ENCODE results near the gene ECE2.
A peak's percentile ranks its signal among the peaks of the same experiment; 100 is the strongest.
"Not testable (repeated sequence)": the region's sequence is repeated elsewhere in the genome, so short reads cannot be mapped to it uniquely, and the experiment has no call there.

ECE2 gene

DNA sequence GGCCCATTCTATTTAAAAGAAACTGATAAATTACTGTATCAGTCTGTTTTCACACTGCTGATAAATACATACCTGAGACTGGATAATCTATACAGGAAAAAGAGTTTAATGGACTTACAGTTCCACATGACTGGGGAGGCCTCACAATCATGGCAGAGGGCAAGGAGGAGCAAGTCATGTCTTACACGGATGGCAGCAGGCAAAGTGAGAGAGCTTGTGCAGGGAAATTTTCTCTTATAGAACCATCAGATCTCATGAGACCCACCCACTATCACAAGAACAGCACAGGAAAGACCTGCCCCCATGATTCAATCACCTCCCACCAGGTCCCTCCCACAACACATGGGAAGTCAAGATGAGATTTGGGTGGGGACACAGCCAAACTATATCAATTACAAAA is 8.6 kb upstream of the ECE2 start:
- not testable (repeated sequence) for DNase-seq (ENCODE audit: low read depth in 2 of 2)

DNA sequence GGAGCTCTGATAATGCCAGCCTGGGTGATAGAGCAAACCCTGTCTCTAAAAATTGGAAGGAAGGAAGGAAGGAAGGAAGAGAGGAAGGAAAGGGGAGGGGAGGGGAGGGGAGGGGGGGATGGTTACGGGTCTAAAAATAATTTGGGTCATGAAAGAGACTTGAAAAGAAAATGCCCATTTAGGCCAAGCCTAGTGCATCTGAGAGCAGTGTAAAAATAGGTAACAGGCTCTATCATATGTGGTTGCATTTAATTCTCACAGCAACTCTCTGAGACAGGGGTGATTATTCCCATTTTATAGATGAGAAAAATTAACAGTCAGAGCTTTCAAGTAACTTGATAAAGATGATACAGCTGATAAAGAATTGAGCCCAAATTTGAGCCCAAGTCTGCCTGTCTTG is 3.6 kb upstream of the ECE2 start:
- DNase-seq (ENCODE audit: low read depth in 2 of 2): no peak

- DNase-seq (ENCODE audit: low read depth in 2 of 2): no peak
Observed at GRCh38 chr3:184275381-184275701, 481 bp upstream of the ECE2 start.

DNA sequence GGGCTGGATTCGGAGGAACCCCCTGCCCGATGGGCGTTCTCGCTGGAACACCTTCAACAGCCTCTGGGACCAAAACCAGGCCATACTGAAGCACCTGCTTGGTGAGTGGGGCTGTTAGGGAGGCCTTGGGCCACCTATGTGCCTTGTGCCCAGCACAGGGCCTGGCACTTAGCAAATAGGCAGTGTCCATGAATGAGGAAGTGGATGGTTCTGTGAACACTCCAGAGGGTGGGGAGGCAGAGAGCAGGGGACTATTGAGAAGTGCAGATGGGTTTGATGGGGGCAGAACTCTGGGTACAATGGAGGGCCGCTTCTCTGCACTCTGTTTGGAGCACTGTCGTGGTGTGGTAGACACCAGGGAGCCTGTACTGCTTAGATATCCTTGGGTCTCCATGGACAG is 1.5 kb downstream of the ECE2 start:
- DNase-seq (ENCODE audit: low read depth in 2 of 2): no peak

DNA sequence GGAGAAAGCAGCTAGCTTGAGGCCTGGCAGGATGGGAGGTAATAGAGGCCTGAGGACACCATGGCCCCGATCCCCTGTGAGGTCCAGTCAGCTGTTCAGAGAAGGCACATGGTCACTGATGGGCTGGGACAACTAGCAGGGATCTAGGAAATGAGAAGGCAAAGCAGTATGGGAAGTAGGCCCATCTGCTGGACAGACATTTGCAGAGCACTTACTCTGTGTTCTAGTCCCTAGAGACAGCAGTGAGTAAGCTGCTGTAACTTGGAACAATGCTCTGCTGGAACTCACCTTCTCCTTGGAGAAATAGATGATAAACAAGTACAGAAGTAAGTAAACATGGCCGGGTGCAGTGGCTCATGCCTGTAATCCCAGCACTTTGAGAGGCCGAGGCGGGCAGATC is 7.1 kb downstream of the ECE2 start:
- DNase-seq (ENCODE audit: low read depth in 2 of 2): no peak

DNA sequence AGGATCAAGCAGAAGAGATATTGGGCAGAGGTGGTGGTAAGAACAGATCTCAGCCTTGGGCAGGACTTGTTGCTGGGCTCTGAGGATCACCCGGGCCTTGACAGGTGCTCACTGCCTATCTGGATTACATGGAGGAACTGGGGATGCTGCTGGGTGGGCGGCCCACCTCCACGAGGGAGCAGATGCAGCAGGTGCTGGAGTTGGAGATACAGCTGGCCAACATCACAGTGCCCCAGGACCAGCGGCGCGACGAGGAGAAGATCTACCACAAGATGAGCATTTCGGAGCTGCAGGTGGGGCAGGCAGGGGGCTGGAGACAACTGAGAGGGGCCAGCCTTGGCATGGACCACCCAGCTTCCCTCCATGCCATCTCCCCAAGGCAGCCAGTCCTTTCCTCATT is 7.9 kb downstream of the ECE2 start:
- no peak for DNase-seq (ENCODE audit: low read depth in 2 of 2)

DNA sequence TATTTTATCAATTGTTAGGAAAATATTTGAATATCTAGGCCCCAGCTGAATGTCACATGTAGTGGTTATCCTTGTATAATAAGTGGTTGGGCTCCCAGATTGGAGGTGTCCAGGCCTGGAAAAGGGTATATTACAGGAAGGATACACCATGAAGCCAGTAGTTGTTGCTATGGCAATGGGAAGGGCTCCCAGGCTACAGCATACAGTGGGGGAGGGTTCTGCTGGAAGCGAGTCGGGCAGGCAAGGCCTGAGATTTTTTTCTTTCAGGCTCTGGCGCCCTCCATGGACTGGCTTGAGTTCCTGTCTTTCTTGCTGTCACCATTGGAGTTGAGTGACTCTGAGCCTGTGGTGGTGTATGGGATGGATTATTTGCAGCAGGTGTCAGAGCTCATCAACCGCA is 8.9 kb downstream of the ECE2 start:
- DNase-seq (ENCODE audit: low read depth in 2 of 2): no peak

DNA sequence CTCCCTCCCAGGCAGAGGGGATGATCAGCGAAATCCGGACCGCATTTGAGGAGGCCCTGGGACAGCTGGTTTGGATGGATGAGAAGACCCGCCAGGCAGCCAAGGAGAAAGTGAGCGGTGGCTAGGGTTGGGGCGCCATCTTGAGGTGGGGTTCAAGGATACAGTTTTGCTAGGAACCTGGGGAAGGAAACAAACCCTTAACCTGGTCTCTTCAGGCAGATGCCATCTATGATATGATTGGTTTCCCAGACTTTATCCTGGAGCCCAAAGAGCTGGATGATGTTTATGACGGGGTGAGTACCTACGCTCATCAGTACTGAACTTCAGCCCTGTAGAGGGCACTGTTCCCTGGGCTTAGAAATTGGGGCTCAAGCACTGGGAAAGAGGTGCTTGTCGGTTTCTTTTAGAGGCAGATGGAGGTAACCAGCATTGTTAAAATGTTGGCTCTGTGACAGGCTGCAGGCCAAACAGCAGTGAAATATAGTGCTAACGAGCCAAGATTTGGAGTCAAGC is 13.7 kb downstream of the ECE2 start:
- DNase-seq (ENCODE audit: low read depth in 2 of 2): peak; percentile 48 to 66

- no peak for DNase-seq (ENCODE audit: low read depth in 2 of 2)
Observed at GRCh38 chr3:184290331-184290730, 14.5 kb downstream of the ECE2 start.

DNA sequence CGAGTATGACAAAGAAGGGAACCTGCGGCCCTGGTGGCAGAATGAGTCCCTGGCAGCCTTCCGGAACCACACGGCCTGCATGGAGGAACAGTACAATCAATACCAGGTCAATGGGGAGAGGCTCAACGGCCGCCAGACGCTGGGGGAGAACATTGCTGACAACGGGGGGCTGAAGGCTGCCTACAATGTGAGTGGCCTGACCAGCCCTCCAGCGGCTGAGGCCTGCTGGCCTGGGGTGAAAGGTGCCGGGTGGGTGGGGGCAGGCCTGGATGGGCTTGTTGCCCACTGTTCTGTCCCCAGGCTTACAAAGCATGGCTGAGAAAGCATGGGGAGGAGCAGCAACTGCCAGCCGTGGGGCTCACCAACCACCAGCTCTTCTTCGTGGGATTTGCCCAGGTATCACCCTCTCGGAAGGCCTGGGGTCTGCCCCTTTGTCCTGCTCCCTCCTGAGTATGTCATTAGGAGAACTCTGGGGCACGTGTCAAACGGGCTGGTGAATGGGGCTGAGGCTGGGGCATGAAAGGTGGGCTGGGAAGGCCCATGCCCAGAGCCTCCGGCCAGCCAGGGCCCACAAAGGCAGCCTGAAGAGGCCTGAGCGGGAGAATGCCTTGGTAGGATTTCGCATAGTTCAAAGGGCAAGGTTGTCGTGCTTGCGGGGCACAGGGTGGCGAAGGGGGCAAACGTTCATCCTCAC is 15.4 kb downstream of the ECE2 start:
- no peak for DNase-seq (ENCODE audit: low read depth in 2 of 2)

DNA sequence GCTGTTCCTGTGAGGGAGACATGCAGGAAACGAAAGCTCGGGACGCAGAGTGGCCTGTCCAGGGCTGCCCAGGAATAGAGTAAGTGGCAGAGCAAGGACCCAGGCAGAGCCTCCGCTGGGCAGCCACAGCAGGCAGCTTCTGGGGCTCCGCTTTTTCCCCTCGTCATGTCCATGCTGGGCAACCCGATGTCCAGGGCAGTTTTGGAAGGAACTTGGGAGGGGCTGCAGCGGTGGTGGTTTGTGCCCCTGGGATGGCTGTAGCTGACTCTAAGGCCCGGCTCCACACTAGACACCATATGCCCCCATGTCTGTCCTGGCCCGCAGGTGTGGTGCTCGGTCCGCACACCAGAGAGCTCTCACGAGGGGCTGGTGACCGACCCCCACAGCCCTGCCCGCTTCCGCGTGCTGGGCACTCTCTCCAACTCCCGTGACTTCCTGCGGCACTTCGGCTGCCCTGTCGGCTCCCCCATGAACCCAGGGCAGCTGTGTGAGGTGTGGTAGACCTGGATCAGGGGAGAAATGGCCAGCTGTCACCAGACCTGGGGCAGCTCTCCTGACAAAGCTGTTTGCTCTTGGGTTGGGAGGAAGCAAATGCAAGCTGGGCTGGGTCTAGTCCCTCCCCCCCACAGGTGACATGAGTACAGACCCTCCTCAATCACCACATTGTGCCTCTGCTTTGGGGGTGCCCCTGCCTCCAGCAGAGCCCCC is 16.1 kb downstream of the ECE2 start:
- DNase-seq (ENCODE audit: low read depth in 2 of 2): no peak

DNA sequence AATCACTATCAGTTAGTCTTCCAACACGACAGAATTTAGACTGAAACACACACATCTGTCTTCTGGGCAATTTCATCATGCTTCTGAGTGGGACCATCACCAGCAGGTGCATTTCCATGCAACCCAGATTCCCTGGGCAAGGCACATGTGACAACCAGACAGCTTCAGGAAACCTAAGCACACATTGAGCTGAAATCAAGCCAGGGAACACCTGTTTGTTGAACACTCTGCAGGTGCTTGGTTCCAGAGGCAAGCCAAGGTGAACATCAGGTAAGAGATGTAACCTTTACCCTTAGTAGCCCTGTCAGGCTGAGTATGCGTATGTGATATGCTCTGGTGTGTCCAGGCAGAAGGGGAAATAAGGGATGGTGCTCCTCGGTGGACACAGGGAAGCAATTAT is 19.9 kb downstream of the ECE2 start:
- no peak for DNase-seq (ENCODE audit: low read depth in 2 of 2)

DNA sequence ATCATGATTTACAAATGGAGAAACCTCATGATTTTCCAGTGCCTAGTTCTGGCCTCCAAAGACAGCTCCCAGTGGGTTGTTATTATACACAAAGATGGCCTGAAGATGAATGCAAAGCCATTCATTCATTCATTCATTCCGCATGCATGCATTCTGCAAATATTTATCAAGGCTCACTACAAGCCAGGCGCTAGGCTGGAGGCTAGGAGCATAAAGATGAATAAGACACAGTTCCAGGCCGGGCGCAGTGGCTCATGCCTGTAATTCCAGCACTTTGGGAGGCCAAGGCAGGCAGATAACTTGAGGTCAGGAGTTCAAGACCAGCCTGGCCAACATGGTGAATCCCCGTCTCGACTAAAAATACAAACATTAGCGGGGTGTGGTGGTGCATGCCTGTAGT is 20.8 kb downstream of the ECE2 start:
- DNase-seq (ENCODE audit: low read depth in 2 of 2): no peak

DNA sequence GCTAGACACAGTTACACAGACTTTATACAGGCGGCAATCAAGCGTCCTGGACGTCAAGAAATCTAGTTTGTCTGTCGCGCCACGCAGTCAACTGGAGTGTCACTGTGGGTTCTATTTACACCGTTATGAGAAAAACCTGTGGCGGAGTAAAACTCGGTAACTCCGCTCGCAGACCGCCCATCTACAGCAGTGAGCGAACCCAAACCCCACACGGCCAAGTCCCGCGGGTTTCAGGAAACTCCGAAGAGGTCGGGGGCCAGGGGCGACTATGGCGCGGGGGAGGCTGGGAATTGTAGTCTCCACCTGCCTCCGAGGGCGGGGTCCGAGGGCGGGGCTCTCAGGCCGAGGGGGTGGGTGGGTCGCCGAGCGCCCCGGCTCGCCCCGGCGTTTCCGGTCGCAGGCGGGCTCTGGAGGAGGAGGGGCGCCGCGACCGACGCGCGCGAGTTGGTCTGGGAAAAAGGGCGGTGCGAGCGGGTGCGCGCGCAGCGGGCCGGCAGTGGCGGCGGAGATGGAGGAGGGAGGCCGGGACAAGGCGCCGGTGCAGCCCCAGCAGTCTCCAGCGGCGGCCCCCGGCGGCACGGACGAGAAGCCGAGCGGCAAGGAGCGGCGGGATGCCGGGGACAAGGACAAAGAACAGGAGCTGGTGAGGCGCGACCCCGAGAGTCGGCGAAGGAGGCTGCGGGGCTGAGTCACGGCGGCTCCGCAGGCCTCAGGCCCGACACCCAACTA is 23.1 kb downstream of the ECE2 start, which contains the start of gene PSMD2:
Gene PSMD2, plus strand, starts transcription at position 483 of the 729 bp plus-strand sequence. Its CDS starts 26 bp downstream, at position 509.
- DNase-seq (ENCODE audit: low read depth in 2 of 2): peak; percentile 97 to 98

DNA sequence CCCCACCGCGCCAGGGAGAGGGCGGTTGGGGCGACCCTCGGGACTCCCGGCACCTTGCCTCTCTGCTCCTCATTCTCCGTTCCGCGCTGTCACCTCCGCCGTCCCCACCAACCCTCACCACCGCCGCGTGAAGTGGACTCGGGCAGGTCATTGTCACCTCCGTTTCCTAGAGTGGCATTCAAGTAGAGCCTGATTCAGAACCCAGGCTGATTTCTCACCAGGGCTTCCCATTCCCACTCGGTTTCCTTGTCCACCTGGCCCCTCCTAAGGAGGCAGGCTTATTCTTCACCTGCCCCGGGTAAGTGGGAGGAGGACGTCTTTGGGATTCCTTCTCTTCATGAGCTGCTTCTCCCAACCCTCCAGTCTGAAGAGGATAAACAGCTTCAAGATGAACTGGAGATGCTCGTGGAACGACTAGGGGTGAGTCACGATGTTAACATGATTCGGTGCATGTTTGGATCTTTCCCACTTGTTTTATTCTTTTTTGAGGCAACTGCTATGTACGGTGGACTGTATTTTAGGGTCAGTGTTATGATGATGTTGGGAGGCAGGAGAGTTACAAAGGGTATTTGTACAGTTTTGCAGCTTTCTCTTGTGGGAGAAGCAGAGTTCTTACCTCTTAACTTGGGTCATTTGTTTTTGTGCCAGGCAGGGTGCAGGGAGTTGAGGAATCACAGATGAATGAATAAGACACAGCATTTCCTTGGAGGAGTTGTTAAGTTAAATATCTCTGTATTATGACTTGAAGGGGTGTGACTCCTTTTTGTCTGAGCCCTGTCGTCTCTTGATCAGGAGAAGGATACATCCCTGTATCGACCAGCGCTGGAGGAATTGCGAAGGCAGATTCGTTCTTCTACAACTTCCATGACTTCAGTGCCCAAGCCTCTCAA is 23.9 kb downstream of the ECE2 start:
- DNase-seq (ENCODE audit: low read depth in 2 of 2): no peak

GRCh38 chr3:184300378-184300720 is 24.5 kb downstream of the ECE2 start:
- no peak for DNase-seq (ENCODE audit: low read depth in 2 of 2)

DNA sequence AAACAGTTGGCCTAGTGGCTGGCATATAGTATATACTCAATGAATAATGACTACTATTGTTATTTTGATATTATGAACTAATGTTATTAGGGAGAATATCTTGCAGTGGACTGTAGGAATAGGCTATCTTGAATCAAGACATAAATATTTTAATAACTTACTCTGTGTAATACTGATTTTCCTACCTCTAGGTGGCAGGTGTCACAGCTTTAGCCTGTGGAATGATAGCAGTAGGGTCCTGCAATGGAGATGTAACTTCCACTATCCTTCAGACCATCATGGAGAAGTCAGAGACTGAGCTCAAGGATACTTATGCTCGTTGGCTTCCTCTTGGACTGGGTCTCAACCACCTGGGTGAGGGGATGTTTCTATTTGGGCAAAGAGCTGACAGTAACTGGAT is 29.8 kb downstream of the ECE2 start:
- no peak for DNase-seq (ENCODE audit: low read depth in 2 of 2)

DNA sequence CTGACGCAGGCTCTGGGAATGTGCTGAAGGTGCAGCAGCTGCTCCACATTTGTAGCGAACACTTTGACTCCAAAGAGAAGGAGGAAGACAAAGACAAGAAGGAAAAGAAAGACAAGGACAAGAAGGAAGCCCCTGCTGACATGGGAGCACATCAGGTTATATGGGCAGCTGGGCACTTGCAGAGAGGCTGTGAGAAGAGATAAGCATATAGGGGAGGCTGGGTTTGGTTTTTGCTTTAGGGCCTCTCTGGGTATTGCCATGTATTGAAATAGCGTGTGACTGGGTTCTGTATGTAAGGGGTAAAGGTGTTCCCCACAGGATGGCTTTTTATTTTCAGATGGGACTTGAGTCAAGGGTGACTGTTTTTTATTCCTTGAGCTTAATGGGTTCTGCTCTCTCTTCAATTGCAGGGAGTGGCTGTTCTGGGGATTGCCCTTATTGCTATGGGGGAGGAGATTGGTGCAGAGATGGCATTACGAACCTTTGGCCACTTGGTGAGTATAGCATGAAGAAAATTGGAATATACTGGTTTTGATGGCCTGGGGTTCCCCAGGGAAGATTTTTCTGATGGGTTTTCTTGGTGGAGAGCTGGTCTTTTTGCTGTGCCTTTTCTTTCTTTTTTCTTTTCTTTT is 30.6 kb downstream of the ECE2 start:
- DNase-seq (ENCODE audit: low read depth in 2 of 2): no peak

GRCh38 chr3:184307915-184308314 is 32.1 kb downstream of the ECE2 start:
- no peak for DNase-seq (ENCODE audit: low read depth in 2 of 2)

GRCh38 chr3:184308744-184309143 is 32.9 kb downstream of the ECE2 start:
- DNase-seq (ENCODE audit: low read depth in 2 of 2): no peak

- DNase-seq (ENCODE audit: low read depth in 2 of 2): no peak
Observed at GRCh38 chr3:184311633-184312032, 35.8 kb downstream of the ECE2 start.

DNA sequence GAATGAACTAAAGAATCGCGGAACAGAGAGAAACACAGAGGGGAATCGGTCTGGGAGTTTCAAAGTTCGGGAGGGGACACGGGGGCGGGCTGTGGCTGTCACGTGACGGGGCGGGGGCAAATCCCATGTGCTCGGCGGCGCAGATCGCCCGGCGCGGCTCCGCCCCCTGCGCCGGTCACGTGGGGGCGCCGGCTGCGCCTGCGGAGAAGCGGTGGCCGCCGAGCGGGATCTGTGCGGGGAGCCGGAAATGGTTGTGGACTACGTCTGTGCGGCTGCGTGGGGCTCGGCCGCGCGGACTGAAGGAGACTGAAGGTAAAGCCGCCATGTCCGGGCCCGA is 38.5 kb downstream of the ECE2 start, which contains the start of gene EIF4G1:
Gene EIF4G1, plus strand, starts transcription at position 244 of the 337 bp plus-strand sequence. CDS start 1,191 bp downstream, outside the sequence.
- peak; percentile 85 to 90 for DNase-seq (ENCODE audit: low read depth in 2 of 2)

Data from stimulated activated CD4-positive, alpha-beta T cell treated with anti-CD3 and anti-CD28 coated beads, Interleukin-12 subunit alpha, Interleukin-12 subunit beta, amount 100 ng/mL, for 24 hours (primary cell).